HG03280 (cell line): ENCODE data around the gene MGST2.

Experiments used
- ATAC-seq: cut with Tn5 transposase; IDR thresholded peaks from one replicate; pipeline ENCODE4 v1.9.1; 2021; ENCODE audit warnings: mild to moderate bottlenecking, moderate library complexity; ENCODE audit not compliant: unreplicated experiment

The MGST2 gene

GRCh38 chr4:139735381-139736273 is 70.0 kb downstream of the MGST2 start:
- ATAC-seq = no peak

DNA sequence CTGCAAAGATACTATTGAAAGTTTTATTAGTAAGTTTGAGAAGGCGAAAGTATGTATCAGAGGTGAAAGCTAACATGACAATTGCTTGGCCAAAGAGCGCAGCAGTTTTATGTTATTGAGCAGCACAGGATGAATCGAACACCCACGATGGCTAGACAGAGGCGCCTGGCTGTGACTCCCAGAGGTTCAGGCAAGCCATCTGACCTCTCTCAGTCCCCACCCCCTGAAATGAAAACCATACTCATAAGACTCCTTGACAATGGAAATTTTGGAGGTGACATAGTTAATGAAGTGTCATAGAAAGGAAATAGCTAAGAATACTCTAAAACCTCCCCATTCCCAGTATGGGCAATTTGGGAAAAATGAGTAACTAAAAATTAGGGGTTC is 70.6 kb downstream of the MGST2 start:
- no peak for ATAC-seq

DNA sequence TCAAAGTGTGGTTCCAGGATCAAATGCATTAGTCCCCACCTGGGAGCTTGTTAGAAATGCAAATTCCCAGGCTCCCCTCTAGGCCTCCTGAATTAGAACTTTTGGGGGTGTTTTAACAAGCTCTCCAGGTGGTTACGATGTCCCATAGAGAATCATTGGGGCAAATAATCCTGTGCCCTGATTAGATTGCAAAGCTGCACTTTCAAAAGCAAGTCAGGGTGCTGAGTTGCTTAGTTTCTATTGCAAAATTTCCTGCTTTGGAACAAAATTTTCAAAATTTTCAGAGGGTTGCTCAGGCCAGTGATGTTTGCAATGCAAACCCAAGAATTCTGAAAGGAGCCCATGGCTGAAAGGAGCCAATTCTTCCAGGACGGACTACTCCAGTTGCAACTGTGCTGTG is 71.0 kb downstream of the MGST2 start:
- ATAC-seq = no peak

DNA sequence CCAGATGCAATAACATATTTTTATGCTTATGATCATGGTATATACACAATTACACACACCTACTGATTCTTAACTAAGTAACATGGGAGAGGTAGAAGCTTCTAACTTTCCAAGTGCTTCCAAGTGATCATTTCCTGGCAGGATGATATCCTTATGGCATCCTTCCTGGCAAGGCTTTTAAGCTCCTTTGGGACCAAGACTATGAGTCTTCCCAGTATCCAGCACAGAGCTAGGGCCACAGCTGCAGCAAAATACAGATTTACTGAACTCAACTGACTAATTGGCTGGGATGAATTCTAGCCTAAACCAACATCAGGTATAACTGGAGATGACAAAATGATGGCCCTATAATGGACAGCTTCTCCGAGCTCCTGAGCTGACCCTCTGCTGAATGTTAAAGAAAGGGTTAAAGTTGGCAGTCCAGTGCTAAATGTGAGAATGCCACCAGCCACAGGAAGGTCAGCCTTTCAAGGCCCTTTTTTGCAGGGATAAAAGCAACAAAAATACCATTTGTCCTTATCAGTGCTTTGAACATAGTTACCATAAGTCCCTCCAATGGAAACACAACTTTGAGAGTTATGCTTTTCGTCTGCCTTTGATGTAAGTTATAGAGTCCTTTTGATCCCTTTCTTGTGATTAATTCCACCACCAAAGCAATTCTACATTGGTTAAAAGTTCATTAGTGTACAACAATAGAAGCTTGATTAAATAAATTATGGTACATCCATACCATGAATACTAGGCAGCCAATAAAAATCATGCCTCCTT is 73.4 kb downstream of the MGST2 start:
- no peak for ATAC-seq

- ATAC-seq = no peak
These were observed 74.5 kb downstream of the MGST2 start for GRCh38 chr4:139740121-139740520.

- ATAC-seq = no peak
These were observed 75.0 kb downstream of the MGST2 start for GRCh38 chr4:139740531-139741041.

DNA sequence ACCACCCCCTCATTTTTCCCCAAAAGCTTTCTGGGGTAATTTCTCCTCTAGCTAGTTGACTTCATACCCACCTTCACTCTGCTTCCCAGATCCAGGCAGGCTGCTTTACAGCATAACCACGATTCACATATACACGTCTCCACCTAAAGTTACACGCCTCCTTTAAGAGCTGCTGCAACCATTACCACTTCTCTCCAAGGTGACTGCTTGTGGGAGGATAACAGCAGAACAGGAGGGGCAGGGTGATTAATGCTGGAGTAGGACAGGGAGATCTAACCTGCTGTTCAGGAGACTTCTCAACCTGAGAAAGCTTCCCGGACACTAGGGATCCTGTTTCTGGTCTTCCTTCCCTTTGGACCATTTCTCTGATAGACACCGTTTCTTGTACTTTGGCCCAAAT is 77.4 kb downstream of the MGST2 start:
- ATAC-seq = no peak

- ATAC-seq = no peak
These were observed 78.6 kb downstream of the MGST2 start for GRCh38 chr4:139744232-139744631.

- ATAC-seq = no peak
These were observed 79.6 kb downstream of the MGST2 start for GRCh38 chr4:139745111-139745639.

DNA sequence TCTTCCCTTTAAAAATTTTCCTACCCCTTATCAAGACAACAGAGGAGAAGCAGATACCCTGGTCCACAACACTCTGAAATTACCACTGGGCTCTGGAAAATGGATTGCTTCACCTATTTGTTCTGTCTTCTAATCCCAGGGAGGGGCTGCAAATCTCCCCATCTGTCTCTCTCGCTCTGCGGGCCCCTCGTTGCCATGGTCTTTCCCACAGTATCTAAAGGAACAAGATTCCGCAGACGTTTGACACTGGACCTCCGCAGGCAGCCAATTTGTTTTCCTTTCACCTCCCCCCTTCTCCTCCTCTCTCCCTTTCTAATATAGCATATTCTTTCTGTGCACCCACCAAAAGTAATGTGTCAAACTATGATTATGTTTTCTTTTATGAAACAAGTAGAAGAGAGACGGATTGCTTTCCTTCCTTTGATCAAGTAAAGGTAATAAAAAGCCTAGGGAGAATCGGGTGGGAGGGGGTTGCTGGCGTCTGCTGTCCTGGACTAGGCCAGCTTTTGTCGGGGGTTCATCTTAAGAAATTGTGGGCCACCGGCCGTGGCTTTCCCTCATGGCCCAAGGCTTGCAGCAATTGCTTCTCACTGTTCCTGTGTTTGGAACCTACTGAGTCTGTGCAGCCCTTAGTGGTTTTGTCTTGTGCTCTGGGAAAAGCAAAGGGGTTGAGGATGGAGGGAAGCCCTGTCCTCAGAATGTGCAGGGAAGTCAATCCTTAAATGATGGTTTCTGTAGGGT is 81.0 kb downstream of the MGST2 start:
- ATAC-seq = no peak

- ATAC-seq = no peak
These were observed 83.7 kb downstream of the MGST2 start for GRCh38 chr4:139749338-139749737.

- ATAC-seq = no peak
These were observed 84.3 kb downstream of the MGST2 start for GRCh38 chr4:139749835-139750498.

- ATAC-seq = no peak
These were observed 88.1 kb downstream of the MGST2 start for GRCh38 chr4:139753686-139754085.
